IPS-NIHi11 (cell line): ENCODE measurements around the gene SMARCC1.
"Not testable (repeated sequence)": the region's sequence is repeated elsewhere in the genome, so short reads cannot be mapped to it uniquely, and the experiment has no call there.

Experiments used
- DNase-seq: peaks from one replicate; pipeline ENCODE4 v3.0.0; 2012; ENCODE audit warnings: mixed read lengths, low spot score

The SMARCC1 gene

GRCh38 chr3:47766186-47766585 lies 15.5 kb downstream of the SMARCC1 start:
- no peak for DNase-seq

GRCh38 chr3:47762233-47762632 lies 19.5 kb downstream of the SMARCC1 start:
- DNase-seq = no peak

GRCh38 chr3:47761046-47761445 lies 20.6 kb downstream of the SMARCC1 start:
- DNase-seq = no peak

GRCh38 chr3:47760207-47760606 lies 21.5 kb downstream of the SMARCC1 start:
- not testable (repeated sequence) for DNase-seq

- no peak for DNase-seq
Observed at GRCh38 chr3:47758261-47759025, 23.2 kb downstream of the SMARCC1 start.

- DNase-seq = no peak
Observed at GRCh38 chr3:47752716-47753115, 29.0 kb downstream of the SMARCC1 start.

- DNase-seq = not testable (repeated sequence)
Observed at GRCh38 chr3:47750811-47751354, 30.8 kb downstream of the SMARCC1 start.

- no peak for DNase-seq
Observed at GRCh38 chr3:47747558-47747957, 34.1 kb downstream of the SMARCC1 start.

GRCh38 chr3:47746264-47746663 lies 35.4 kb downstream of the SMARCC1 start:
- no peak for DNase-seq

- DNase-seq = no peak
Observed at GRCh38 chr3:47743855-47744254, 37.8 kb downstream of the SMARCC1 start.

- not testable (repeated sequence) for DNase-seq
Observed at GRCh38 chr3:47743352-47743751, 38.3 kb downstream of the SMARCC1 start.

GRCh38 chr3:47741925-47742324 lies 39.8 kb downstream of the SMARCC1 start:
- no peak for DNase-seq

- DNase-seq = no peak
Observed at GRCh38 chr3:47732143-47732542, 49.5 kb downstream of the SMARCC1 start.

- DNase-seq = no peak
Observed at GRCh38 chr3:47731061-47731460, 50.6 kb downstream of the SMARCC1 start.

GRCh38 chr3:47722859-47723258 lies 58.8 kb downstream of the SMARCC1 start:
- no peak for DNase-seq

- DNase-seq = not testable (repeated sequence)
Observed at GRCh38 chr3:47717448-47717847, 64.2 kb downstream of the SMARCC1 start.

- no peak for DNase-seq
Observed at GRCh38 chr3:47716656-47717055, 65.0 kb downstream of the SMARCC1 start.

GRCh38 chr3:47715928-47716327 lies 65.8 kb downstream of the SMARCC1 start:
- no peak for DNase-seq

GRCh38 chr3:47714606-47715005 lies 67.1 kb downstream of the SMARCC1 start:
- no peak for DNase-seq

GRCh38 chr3:47713655-47714054 lies 68.0 kb downstream of the SMARCC1 start:
- no peak for DNase-seq

GRCh38 chr3:47712398-47712797 lies 69.3 kb downstream of the SMARCC1 start:
- no peak for DNase-seq

- no peak for DNase-seq
Observed at GRCh38 chr3:47711596-47711995, 70.1 kb downstream of the SMARCC1 start.

GRCh38 chr3:47705391-47705790 lies 76.3 kb downstream of the SMARCC1 start:
- DNase-seq = no peak

GRCh38 chr3:47704237-47704612 lies 77.5 kb downstream of the SMARCC1 start:
- DNase-seq = no peak
